Fibroblast of lung (primary cell): Measurements from ENCODE around the gene PLEKHB2. TPM values are rescaled to one million over a fixed set of nuclear protein-coding genes. Genes with fewer than 3 reads are reported as not detected.
A peak's percentile ranks its signal among the peaks of the same experiment; 100 is the strongest.

Experiments used
- DNase-seq, 2 donors: peaks; one replicate each; pipeline versions ENCODE4 v3.0.0 to v3.0.0-alpha.2; 2010; ENCODE audit warnings: low read depth in 2 of 2
- H2AFZ ChIP-seq: 2 replicates; pipeline ENCODE4 v1.5.1; 2012; ENCODE audit warnings: low read length, control low read depth, inconsistent platforms
- H3K27ac ChIP-seq: 2 replicates; pipeline ENCODE4 v1.5.1; 2011; ENCODE audit warnings: low read length, control low read depth; ENCODE audit not compliant: insufficient read depth
- H3K27me3 ChIP-seq: 2 replicates; pipeline ENCODE4 v1.5.1; 2011; ENCODE audit warnings: mild to moderate bottlenecking, low read length; ENCODE audit not compliant: control insufficient read depth, insufficient read depth
- H3K36me3 ChIP-seq: 2 replicates; pipeline ENCODE4 v1.5.1; 2011; ENCODE audit warnings: low read length; ENCODE audit not compliant: control insufficient read depth, insufficient read depth
- H3K4me1 ChIP-seq: 2 replicates; pipeline ENCODE4 v1.5.1; 2011; ENCODE audit warnings: low read length; ENCODE audit not compliant: control insufficient read depth, insufficient read depth; ENCODE audit errors: extremely low read depth
- H3K4me2 ChIP-seq: 2 replicates; pipeline ENCODE4 v1.5.1; 2011; ENCODE audit warnings: low read length, control low read depth; ENCODE audit not compliant: insufficient read depth; ENCODE audit errors: extremely low read depth
- H3K4me3 ChIP-seq, 4 experiments: fragments of 200-600 bp in 1 of 4; sonication (generic) in 1 of 4; replicated peaks in 1 of 4; 2 replicates each; pipeline ENCODE4 v1.5.1; 2011 to 2016; ENCODE audit warnings: low read length in 4 of 4, low read depth in 3 of 4, mild to moderate bottlenecking in 3 of 4, control low read depth in 2 of 4, inconsistent platforms in 1 of 4, mixed read lengths in 1 of 4; ENCODE audit not compliant: insufficient read depth in 1 of 4; ENCODE audit errors: control extremely low read depth in 1 of 4
- H3K79me2 ChIP-seq: 2 replicates; pipeline ENCODE4 v1.5.1; 2012; ENCODE audit warnings: mild to moderate bottlenecking, low read length, inconsistent platforms; ENCODE audit not compliant: control insufficient read depth, insufficient read depth
- H3K9ac ChIP-seq: 2 replicates; pipeline ENCODE4 v1.5.1; 2011; ENCODE audit warnings: mild to moderate bottlenecking, low read length, control low read depth; ENCODE audit not compliant: insufficient read depth
- H3K9me3 ChIP-seq: 2 replicates; pipeline ENCODE4 v1.5.1; 2012; ENCODE audit warnings: low read depth, low read length; ENCODE audit not compliant: control insufficient read depth, insufficient read depth
- H4K20me1 ChIP-seq: 2 replicates; pipeline ENCODE4 v1.5.1; 2011; ENCODE audit warnings: low read length; ENCODE audit not compliant: control insufficient read depth, insufficient read depth; ENCODE audit errors: extremely low read depth
- CTCF ChIP-seq, 2 donors: IDR thresholded peaks in 1 of 2; conservative IDR thresholded peaks in 1 of 2; 1 replicate in 1 of 2; 2 replicates in 1 of 2; pipeline ENCODE4 v1.5.1; 2011 to 2012; ENCODE audit warnings: low read length in 2 of 2, control low read depth in 1 of 2, inconsistent platforms in 1 of 2, low read depth in 1 of 2, mild to moderate bottlenecking in 1 of 2
- EZH2 ChIP-seq: IDR thresholded peaks from 2 replicates; pipeline ENCODE4 v1.5.1; 2012; ENCODE audit warnings: low read length, control low read depth, mild to moderate bottlenecking; ENCODE audit errors: missing control alignments
- polyA plus RNA-seq, 2 donors: library from polyadenylated mRNA; depleted of rRNA in 1 of 2; stranded (reverse) in 1 of 2; unstranded in 1 of 2; fragments of >200 nt; gene quantifications; 2 replicates each; pipeline ENCODE4 v1.2.1, GENCODE V29; 2011 to 2012; ENCODE audit warnings: missing spikeins in 1 of 2
- total RNA-seq: library from RNA; depleted of rRNA; stranded (reverse); fragments of >200 nt; gene quantifications from 2 replicates; pipeline ENCODE4 v1.2.1, GENCODE V29; 2014

Gene PLEKHB2
- total and polyA plus RNA-seq, 2 donors (not counting 1 experiment from before 2014, with no cell fraction given) = 79.6 to 94.0 TPM

GRCh38 chr2:131142849-131143248 is 37.7 kb downstream of the PLEKHB2 start:
- H3K4me3 ChIP-seq = no peak overlapping the region
- H2AFZ ChIP-seq = no peak overlapping the region
- no peak overlapping the region for H3K27ac ChIP-seq
- H3K79me2 ChIP-seq = peaks cover 2% of the 10 kb centered on the region
- H3K27me3 ChIP-seq = no peaks in the 10 kb centered on the region
- no peaks in the 10 kb centered on the region for H3K4me1 ChIP-seq
- no peaks in the 10 kb centered on the region for H3K9me3 ChIP-seq
- peaks cover 8% of the 10 kb centered on the region for H3K36me3 ChIP-seq
- H4K20me1 ChIP-seq = no peaks in the 10 kb centered on the region
- TF ChIP-seq CTCF (conservative IDR thresholded peaks at IDR 0.05 in 1 of 2, IDR thresholded peaks at IDR 0.05 in 1 of 2; ENCODE audit: low read depth in 1 of 2, low read length in 2 of 2) (no peak), EZH2 (no peak)
- no peak overlapping the region for H3K4me2 ChIP-seq
- H3K9ac ChIP-seq = no peak overlapping the region
- no peak for DNase-seq

GRCh38 chr2:131143803-131144202 is 38.7 kb downstream of the PLEKHB2 start:
- no peak overlapping the region for H2AFZ ChIP-seq
- no peak overlapping the region for H3K4me3 ChIP-seq
- TF ChIP-seq EZH2 (no peak), CTCF (conservative IDR thresholded peaks at IDR 0.05 in 1 of 2, IDR thresholded peaks at IDR 0.05 in 1 of 2; ENCODE audit: low read depth in 1 of 2, low read length in 2 of 2) (no peak)
- H3K36me3 ChIP-seq = peaks cover 8% of the 10 kb centered on the region
- H3K9ac ChIP-seq = no peak overlapping the region
- H3K4me2 ChIP-seq = no peak overlapping the region
- no peaks in the 10 kb centered on the region for H4K20me1 ChIP-seq
- no peaks in the 10 kb centered on the region for H3K4me1 ChIP-seq
- peak in 1 of 2 donors; percentile 71 for DNase-seq
- H3K9me3 ChIP-seq = no peaks in the 10 kb centered on the region
- no peaks in the 10 kb centered on the region for H3K79me2 ChIP-seq
- H3K27me3 ChIP-seq = no peaks in the 10 kb centered on the region
- H3K27ac ChIP-seq = no peak overlapping the region

- H2AFZ ChIP-seq = no peak overlapping the region
- H3K79me2 ChIP-seq = no peaks in the 10 kb centered on the region
- no peak overlapping the region for H3K27ac ChIP-seq
- H3K27me3 ChIP-seq = no peaks in the 10 kb centered on the region
- H3K9ac ChIP-seq = no peak overlapping the region
- DNase-seq = no peak
- H3K4me3 ChIP-seq = no peak overlapping the region
- no peak overlapping the region for H3K4me2 ChIP-seq
- H3K9me3 ChIP-seq = no peaks in the 10 kb centered on the region
- H3K36me3 ChIP-seq = peaks cover 6% of the 10 kb centered on the region
- no peaks in the 10 kb centered on the region for H4K20me1 ChIP-seq
- no peaks in the 10 kb centered on the region for H3K4me1 ChIP-seq
- no peak for TF ChIP-seq CTCF (conservative IDR thresholded peaks at IDR 0.05 in 1 of 2, IDR thresholded peaks at IDR 0.05 in 1 of 2; ENCODE audit: low read depth in 1 of 2, low read length in 2 of 2)
- no peak for TF ChIP-seq EZH2
These were observed 39.9 kb downstream of the PLEKHB2 start for GRCh38 chr2:131145040-131145439.
